Endodermal cell (in vitro differentiated cells): Measurements from ENCODE around the gene OR11A1. TPM values are rescaled to one million over a fixed set of nuclear protein-coding genes. Genes with fewer than 3 reads are reported as not detected.

Experiments used
- DNase-seq: peaks from one replicate; pipeline ENCODE4 v3.0.0-alpha.2; 2017
- H3K27ac ChIP-seq: 2 replicates; pipeline ENCODE4 v1.5.1; 2013; ENCODE audit warnings: mild to moderate bottlenecking, low read depth, low read length, moderate library complexity
- H3K27me3 ChIP-seq: 2 replicates; pipeline ENCODE4 v1.6.1; 2013; ENCODE audit warnings: mild to moderate bottlenecking, low read length, moderate library complexity; ENCODE audit not compliant: insufficient read depth, control insufficient read depth, poor library complexity, severe bottlenecking
- H3K36me3 ChIP-seq: 2 replicates; pipeline ENCODE4 v1.7.0; 2013; ENCODE audit warnings: mild to moderate bottlenecking, low read length, moderate library complexity; ENCODE audit not compliant: control insufficient read depth, insufficient read depth
- H3K4me1 ChIP-seq: one replicate; pipeline ENCODE4 v1.7.0; 2013; ENCODE audit warnings: low read length; ENCODE audit not compliant: control insufficient read depth, insufficient read depth
- H3K4me3 ChIP-seq: 2 replicates; pipeline ENCODE4 v1.5.1; 2013; ENCODE audit warnings: mild to moderate bottlenecking, low read length, moderate library complexity
- H3K9ac ChIP-seq: 2 replicates; pipeline ENCODE4 v1.6.1; 2013; ENCODE audit warnings: mild to moderate bottlenecking, low read length, moderate library complexity; ENCODE audit not compliant: poor library complexity, severe bottlenecking; ENCODE audit errors: extremely low read depth
- H3K9me3 ChIP-seq: 2 replicates; pipeline ENCODE4 v1.6.1; 2013; ENCODE audit warnings: mild to moderate bottlenecking, low read length, moderate library complexity; ENCODE audit not compliant: control insufficient read depth
- H3K27ac Mint-ChIP-seq: 2 replicates; pipeline ENCODE4 v1.8.0; 2020; ENCODE audit warnings: mixed read lengths
- H3K27me3 Mint-ChIP-seq: 2 replicates; pipeline ENCODE4 v1.8.0; 2021; ENCODE audit warnings: mild to moderate bottlenecking, mixed read lengths; ENCODE audit not compliant: insufficient read depth
- H3K36me3 Mint-ChIP-seq: 2 replicates; pipeline ENCODE4 v1.8.0; 2020; ENCODE audit warnings: low read depth, mixed read lengths
- H3K4me1 Mint-ChIP-seq: 2 replicates; pipeline ENCODE4 v1.8.0; 2020; ENCODE audit warnings: mixed read lengths
- H3K4me3 Mint-ChIP-seq: 2 replicates; pipeline ENCODE4 v1.8.0; 2020; ENCODE audit warnings: mild to moderate bottlenecking, moderate library complexity, mixed read lengths
- H3K9me3 Mint-ChIP-seq: 2 replicates; pipeline ENCODE4 v1.8.0; 2020; ENCODE audit warnings: mild to moderate bottlenecking, mixed read lengths
- CTCF ChIP-seq: fragments of 200-600 bp; sonication (generic); conservative IDR thresholded peaks from 2 replicates; pipeline ENCODE4 v1.5.0; 2021; ENCODE audit warnings: antibody characterized with exemption, mild to moderate bottlenecking
- WGBS, 2 experiments: methylation state at CpG; one replicate each; pipeline versions ENCODE4 v1.1.5 to v1.1.7; 2013; ENCODE audit warnings: missing lambda C conversion rate in 2 of 2, mixed read lengths in 1 of 2; ENCODE audit not compliant: insufficient coverage in 1 of 2, insufficient read length in 1 of 2; 5-methylcytosine and 5-hydroxymethylcytosine counted together
- long read RNA-seq, 4 experiments: library from polyadenylated mRNA in 2 of 4; library from RNA in 1 of 4; library from capped mRNA in 1 of 4; stranded (forward) in 3 of 4; unstranded in 1 of 4; transcript quantifications; one replicate each; pipeline ENCODE4 v2.0.0, GENCODE V29; 2020 to 2021; ENCODE audit warnings: inconsistent platforms in 1 of 4
- polyA plus RNA-seq, 2 experiments: library from polyadenylated mRNA; stranded (reverse); fragments of 50-300 nt; gene quantifications; one replicate each; pipeline ENCODE4 v1.2.3, GENCODE V29; 2013
- total RNA-seq, 2 donors: library from RNA; stranded (reverse); fragmentation: NEBNext Ultra II Directional in 1 of 2; extraction: Animal tissue kit (Norgen Biotek cat#: 25700) in 1 of 2; gene quantifications; 2 replicates in 1 of 2; 3 replicates in 1 of 2; pipeline ENCODE4 v1.2.1, GENCODE V29; 2021

OR11A1 gene
- not detected for total RNA-seq
- polyA plus RNA-seq (2013, experiment 1 of 2): not detected
- polyA plus RNA-seq (2013, experiment 2 of 2): not detected
- long read RNA-seq, experiment 1: 0 reads
- long read RNA-seq, experiment 2: 0 reads
- long read RNA-seq, experiment 3: 0 reads
- long read RNA-seq, experiment 4: 0 reads

GRCh38 chr6:29456971-29457370 is at the start of gene OR11A1, which contains the start of gene OR2H1:
TSS of gene OR11A1 (minus strand) at chr6:29457071. CDS start at chr6:29427641, 29,430 bp downstream.
TSS of gene OR2H1 (plus strand) at chr6:29457155. CDS start at chr6:29461770, 4,615 bp downstream.
- Mint-ChIP-seq H3K36me3 (no peaks in the 10 kb centered on the region), H3K4me1 (no peaks in the 10 kb centered on the region), H3K27ac (no peak within 1 kb of the TSS), H3K4me3 (no peak within 1 kb of the TSS), H3K27me3 (no peaks in the 10 kb centered on the region), H3K9me3 (no peaks in the 10 kb centered on the region)
- Histone ChIP-seq H3K9me3 (no peaks in the 10 kb centered on the region), H3K27ac (no peak within 1 kb of the TSS), H3K27me3 (no peaks in the 10 kb centered on the region), H3K4me3 (no peak within 1 kb of the TSS), H3K4me1 (no peaks in the 10 kb centered on the region), H3K9ac (no peak within 1 kb of the TSS), H3K36me3 (no peaks in the 10 kb centered on the region)
- 80 to 100% methylated on average over 2 of the region's 2 CpGs for WGBS, 2 experiments
- no peak for TF ChIP-seq CTCF
- DNase-seq: no peak

GRCh38 chr6:29506446-29507067 is 49.7 kb upstream of the OR11A1 start:
- Histone ChIP-seq H3K27ac (no peak overlapping the region), H3K9ac (no peak overlapping the region), H3K9me3 (no peaks in the 10 kb centered on the region), H3K4me1 (no peaks in the 10 kb centered on the region), H3K36me3 (no peaks in the 10 kb centered on the region), H3K4me3 (no peak overlapping the region), H3K27me3 (no peaks in the 10 kb centered on the region)
- Mint-ChIP-seq H3K36me3 (no peaks in the 10 kb centered on the region), H3K27ac (no peak overlapping the region), H3K27me3 (no peaks in the 10 kb centered on the region), H3K4me3 (no peak overlapping the region), H3K9me3 (no peaks in the 10 kb centered on the region), H3K4me1 (no peaks in the 10 kb centered on the region)
- WGBS, 2 experiments: 87% methylated on average over 5 to 11 of the region's 11 CpGs
- no peak for TF ChIP-seq CTCF
- peak; percentile 10 for DNase-seq

GRCh38 chr6:29505808-29506207 is 48.9 kb upstream of the OR11A1 start:
- Mint-ChIP-seq H3K4me1 (no peaks in the 10 kb centered on the region), H3K9me3 (no peaks in the 10 kb centered on the region), H3K27me3 (no peaks in the 10 kb centered on the region), H3K27ac (no peak overlapping the region), H3K36me3 (no peaks in the 10 kb centered on the region), H3K4me3 (no peak overlapping the region)
- no peaks in the 10 kb centered on the region for H3K9me3 ChIP-seq
- TF ChIP-seq CTCF: no peak
- 98 to 100% methylated on average over 2 to 3 of the region's 3 CpGs for WGBS, 2 experiments
- no peaks in the 10 kb centered on the region for H3K4me1 ChIP-seq
- H3K27me3 ChIP-seq: no peaks in the 10 kb centered on the region
- H3K9ac ChIP-seq: no peak overlapping the region
- no peak overlapping the region for H3K4me3 ChIP-seq
- DNase-seq: peak; percentile 20
- no peak overlapping the region for H3K27ac ChIP-seq
- H3K36me3 ChIP-seq: no peaks in the 10 kb centered on the region
